Activated naive CD4-positive, alpha-beta T cell treated with Interleukin-2 at 50 U/mL for 16 hours (primary cell): ENCODE data around the gene PPFIA2.

Experiments
- DNase-seq: peaks from one replicate; pipeline ENCODE4 v3.0.0-alpha.2; 2020

The PPFIA2 gene

DNA sequence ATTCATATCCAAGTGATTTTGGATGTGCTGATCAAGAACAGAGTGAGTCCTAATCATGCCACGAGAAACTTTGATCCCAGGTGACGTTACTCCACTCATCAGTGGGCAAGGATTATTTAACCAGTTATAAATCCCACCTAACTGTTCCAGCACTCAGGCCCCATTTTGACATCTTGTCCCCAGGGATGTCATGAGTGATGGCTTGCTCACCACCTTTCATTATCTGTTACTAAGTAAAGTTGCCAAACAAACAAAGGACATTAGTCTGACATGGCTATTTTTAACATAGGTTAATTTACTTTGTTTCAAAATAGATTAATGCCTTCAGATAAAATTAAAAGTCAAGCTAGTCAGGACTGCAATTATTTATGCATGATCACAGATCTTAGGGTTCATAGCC is 425.3 kb downstream of the PPFIA2 start:
- DNase-seq = no peak

GRCh38 chr12:81332054-81332453 is 427.1 kb downstream of the PPFIA2 start:
- no peak for DNase-seq

DNA sequence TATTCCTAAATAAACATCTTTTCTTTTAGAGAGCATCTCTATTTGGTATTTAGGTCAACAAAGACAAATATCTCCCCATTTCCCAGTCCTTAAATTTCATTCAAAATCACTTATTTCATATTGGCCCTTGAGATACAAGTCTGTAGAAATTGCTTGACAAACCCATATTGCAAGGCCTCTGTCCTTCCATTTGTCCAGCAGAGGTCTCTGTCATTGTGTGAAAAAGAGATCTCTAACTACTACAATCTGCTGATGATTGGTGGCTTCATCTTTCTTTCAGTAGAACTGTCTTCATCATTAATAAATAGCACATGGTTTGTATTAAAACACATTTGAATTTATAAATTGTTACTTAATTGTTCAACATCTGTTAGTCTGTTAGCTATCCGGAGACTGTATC is 428.7 kb downstream of the PPFIA2 start:
- DNase-seq = no peak

GRCh38 chr12:81329085-81329484 is 430.1 kb downstream of the PPFIA2 start:
- no peak for DNase-seq

DNA sequence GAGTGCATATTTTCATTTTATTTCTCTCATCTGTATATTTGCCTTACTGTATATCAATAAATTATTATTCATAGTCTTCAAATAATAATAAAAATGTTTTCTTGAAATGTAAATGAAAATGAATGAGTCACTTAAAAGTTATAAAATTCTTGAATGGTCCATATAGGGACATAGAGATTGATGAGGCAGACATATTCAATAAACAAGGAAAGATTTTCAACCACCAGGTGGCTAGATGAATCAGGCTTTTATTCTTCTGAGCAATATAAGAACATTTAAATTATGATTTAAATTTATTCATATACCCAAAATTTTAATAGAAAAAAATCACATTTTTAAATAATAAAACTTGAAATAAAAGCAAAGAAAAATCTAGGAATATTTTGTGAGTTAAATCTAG is 431.7 kb downstream of the PPFIA2 start:
- no peak for DNase-seq

- no peak for DNase-seq
Measured at GRCh38 chr12:81325086-81325485, 434.1 kb downstream of the PPFIA2 start.

DNA sequence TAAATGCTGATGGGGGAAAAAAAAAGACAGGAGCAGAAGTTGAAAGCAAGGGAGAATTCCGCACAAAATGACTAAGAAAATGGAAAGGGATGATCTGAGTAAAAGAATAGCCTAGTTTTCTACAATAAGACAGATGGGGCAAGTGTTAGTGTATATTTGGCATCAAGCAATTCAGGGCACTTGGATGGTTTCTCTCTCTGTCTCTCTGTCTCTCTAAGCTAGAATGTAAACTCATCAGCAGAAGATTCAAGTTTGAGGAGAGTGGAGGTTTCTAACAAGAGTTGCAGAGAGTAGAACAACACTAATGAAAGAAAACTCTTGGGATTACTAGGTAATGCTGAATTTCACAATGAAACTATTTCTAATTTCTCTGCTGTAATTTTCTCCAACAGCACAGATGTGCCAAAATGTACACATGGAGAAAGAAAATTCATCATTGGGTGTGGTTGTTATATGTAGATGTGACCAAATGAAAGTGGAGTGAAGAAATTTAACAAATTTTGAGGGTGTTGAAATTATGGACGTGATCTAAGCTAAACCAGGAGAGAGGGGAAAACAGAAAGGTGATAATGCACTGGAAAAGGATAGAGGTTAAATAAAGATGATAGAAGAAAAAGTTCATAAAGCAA is 444.1 kb downstream of the PPFIA2 start:
- DNase-seq = no peak

- no peak for DNase-seq
Measured at GRCh38 chr12:81303935-81304334, 455.2 kb downstream of the PPFIA2 start.

DNA sequence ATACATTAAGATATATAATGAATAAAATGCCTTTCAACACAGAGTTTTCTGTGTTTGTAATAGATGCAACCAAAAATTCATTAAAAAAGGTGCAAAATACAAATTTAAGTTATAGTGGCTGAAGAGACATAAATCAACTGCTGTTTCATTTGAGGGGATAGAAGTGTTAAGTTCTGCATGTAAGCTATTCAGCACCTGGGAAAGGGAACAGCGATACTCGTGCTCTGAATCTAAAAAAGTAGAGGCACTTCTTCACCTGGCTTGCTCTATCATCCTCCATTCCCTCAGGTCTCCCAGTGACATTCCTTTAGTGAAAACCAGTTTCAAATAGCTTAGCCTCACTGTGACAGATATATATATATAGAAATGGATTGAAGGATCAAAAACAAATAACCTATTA is 458.7 kb downstream of the PPFIA2 start:
- DNase-seq = no peak

DNA sequence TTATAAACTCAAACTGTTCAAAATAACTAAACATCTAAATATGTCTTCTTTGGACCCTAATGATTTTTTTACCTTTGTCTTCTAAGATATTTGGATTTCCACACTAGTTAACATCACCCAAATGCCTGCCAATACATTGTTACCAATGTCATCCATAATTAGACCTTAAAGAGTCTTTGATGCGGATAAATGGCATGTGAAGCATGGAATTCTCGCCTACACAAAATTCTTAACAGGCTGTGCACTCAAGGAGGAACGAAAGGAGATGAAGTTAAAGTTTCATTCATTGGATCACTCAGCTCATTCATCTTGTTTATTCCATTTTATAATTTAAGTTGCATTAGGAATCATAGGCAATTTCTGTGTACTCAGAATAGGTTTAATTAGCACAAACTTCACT is 461.5 kb downstream of the PPFIA2 start:
- DNase-seq = no peak

DNA sequence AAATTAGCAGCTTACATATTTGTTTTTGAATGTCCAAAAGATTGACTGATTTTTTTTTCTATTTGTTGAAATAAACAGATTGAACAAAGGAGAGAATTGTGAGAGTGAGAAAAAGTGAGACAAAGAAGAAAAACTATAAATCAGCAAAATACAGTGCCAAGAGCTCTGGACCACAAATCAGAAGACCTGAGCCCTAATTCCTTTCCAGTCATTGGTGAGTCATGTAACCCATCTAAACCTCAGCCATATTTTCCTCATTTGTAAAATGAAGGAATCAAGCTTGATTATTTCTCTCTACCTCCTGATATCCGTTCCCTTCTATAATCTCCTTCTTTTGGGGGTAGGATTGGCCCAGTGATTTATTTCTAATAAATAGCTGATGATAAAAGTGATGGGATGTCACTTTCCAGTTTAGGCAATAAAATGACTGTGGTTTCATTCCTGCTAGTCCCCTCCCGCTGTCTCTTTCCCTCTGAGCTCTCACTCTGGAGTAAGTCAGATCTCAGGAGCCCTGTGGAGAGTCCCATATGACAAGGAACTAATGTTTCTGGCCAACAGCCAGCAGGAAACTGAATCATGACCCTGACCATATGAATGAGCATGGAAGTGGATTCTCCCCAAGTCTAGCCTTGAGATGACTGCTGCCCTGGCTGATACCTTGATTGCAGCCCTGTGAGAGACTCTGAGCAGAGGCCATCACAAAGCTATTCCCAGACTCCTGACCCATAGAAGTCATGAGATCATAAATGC is 462.4 kb downstream of the PPFIA2 start:
- no peak for DNase-seq

- no peak for DNase-seq
Measured at GRCh38 chr12:81295251-81295650, 463.9 kb downstream of the PPFIA2 start.

- no peak for DNase-seq
Measured at GRCh38 chr12:81294325-81295190, 464.6 kb downstream of the PPFIA2 start.

- no peak for DNase-seq
Measured at GRCh38 chr12:81288651-81289050, 470.5 kb downstream of the PPFIA2 start.

DNA sequence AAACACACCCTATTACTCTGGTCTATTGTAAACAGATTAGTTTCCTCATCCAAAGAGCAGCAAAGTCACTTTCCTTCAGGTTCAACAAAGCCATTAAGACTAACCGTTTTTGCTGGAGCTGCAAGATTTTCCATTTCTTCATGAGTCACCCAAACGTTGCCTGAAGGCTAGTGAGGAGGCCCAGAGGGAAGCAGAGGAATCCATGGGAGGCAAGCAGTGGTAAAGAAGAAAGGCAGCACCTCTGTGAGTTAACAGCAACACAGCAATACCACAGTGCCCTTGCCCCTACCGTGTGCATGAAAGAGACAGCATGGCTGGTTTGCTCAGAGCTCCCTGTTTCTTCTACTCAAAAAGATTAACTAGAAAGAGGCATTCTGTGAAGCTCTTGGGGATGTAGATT is 475.0 kb downstream of the PPFIA2 start:
- no peak for DNase-seq

GRCh38 chr12:81274637-81275529 is 484.3 kb downstream of the PPFIA2 start:
- DNase-seq = no peak

GRCh38 chr12:81270385-81270784 is 488.8 kb downstream of the PPFIA2 start:
- no peak for DNase-seq

GRCh38 chr12:81263072-81263471 is 496.1 kb downstream of the PPFIA2 start:
- no peak for DNase-seq

DNA sequence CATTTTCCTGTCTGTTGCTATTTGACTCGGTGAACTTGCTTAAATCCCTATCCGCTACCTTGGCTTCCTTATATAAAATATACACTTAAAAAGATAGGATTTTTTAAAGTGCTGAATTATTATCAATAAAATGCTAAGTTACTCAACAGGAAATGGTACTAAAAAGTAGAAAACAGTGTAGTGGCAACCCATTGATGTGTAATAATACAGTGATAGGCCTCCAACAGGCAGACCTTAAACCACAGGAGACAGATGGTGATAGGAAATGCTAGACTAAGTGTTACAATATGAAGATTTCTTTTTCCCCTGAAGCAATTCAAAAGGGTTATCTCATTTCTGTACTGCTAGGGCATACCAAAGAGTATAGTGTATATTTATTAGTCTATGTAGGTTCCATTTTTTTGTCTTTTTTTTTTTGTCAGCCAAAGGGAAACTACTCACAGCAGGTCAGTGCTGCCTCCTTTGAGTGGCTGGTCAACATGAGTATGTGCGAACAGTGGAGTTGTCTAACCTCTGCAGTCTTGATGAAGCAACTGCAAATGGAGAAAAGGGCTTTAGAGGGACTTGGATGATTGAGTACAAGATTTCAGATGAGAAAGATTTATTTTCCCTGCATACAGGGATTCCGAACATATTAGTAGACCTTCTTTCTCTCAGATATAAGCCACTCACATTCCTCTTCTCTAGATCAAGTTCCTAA is 497.5 kb downstream of the PPFIA2 start:
- no peak for DNase-seq

GRCh38 chr12:81259360-81259759 is 499.8 kb downstream of the PPFIA2 start:
- DNase-seq = no peak

- DNase-seq = no peak
Measured at GRCh38 chr12:81257947-81258551, 501.1 kb downstream of the PPFIA2 start.

DNA sequence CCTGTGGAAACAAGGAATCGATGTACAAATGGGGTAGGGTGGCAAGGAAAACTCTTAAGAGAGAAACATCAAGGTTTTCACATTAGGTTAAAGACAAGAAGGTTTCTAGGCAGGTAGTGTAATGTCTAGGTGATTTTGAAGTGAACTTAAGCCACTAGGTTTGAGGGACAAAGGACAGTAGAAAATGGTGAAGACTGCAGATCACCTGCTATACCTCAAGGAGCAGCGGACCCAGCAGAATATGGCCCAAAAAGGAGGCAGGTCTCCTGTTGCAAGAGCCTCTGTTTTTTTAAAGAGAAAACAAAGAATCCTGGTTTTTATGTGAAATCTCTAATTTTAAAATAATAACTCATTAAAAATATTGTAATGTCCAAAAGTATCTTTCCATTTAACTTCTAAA is 503.2 kb downstream of the PPFIA2 start:
- DNase-seq = no peak
